ENCODE measurements around the gene AADACL4. TPM values are rescaled to one million over a fixed set of nuclear protein-coding genes. Genes with fewer than 3 reads are reported as not detected.
"Not testable (repeated sequence)": the region's sequence is repeated elsewhere in the genome, so short reads cannot be mapped to it uniquely, and the experiment has no call there.

The AADACL4 gene
- total and polyA plus RNA-seq, 12 donors = not detected

DNA sequence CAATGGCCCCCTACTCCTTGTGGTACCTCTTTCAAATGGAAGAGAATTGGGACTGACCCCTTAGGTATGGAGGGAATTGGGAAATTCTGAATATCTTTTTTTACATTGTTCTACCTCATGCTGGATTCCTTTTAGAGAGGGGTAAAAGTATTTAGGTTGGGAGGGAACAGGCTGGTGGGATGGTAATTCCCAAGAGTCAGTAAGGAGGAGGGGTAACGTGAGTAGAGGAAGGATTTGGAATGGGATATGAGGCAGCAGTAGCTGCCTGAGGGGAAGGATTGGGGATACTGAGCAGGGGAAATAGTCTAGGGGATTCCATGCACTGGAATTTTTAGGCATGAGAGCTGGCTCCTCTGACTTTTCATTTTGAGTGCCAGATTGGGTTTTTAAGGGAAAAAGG is 68.2 kb downstream of the AADACL4 start:
- ATAC-seq = no peak
- no peak for DNase-seq
- intact Hi-C loops (cut with DNase I) = no loop called here
- Histone ChIP-seq H3K36me3 (no peaks in the 10 kb centered on the region), H3K4me1 (no peaks in the 10 kb centered on the region), H3K27me3 (peaks cover 0 to under 1% (median 0%) of the 10 kb centered on the region in 7 donors), H3K4me3 (no peak overlapping the region), H3K9me3 (no peaks in the 10 kb centered on the region), H3K27ac (no peak overlapping the region)
- TF ChIP-seq CTCF (IDR thresholded peaks at IDR 0.05) = no peak
- 57 to 66% methylated on average over 1 of the region's 1 CpG for WGBS, 2 donors

GRCh38 chr1:12712929-12713328 is 69.0 kb downstream of the AADACL4 start:
- ATAC-seq (no peak), DNase-seq (no peak)
- Histone ChIP-seq H3K4me1 (no peaks in the 10 kb centered on the region), H3K9me3 (no peaks in the 10 kb centered on the region), H3K27me3 (peaks cover 0 to 4% (median 0%) of the 10 kb centered on the region in 7 donors), H3K4me3 (no peak overlapping the region), H3K36me3 (no peaks in the 10 kb centered on the region), H3K27ac (no peak overlapping the region)
- intact Hi-C loops (cut with DNase I) = no loop called here
- no peak for TF ChIP-seq CTCF (IDR thresholded peaks at IDR 0.05)
- 88% methylated on average over 8 of the region's 8 CpGs for WGBS, 2 donors

DNA sequence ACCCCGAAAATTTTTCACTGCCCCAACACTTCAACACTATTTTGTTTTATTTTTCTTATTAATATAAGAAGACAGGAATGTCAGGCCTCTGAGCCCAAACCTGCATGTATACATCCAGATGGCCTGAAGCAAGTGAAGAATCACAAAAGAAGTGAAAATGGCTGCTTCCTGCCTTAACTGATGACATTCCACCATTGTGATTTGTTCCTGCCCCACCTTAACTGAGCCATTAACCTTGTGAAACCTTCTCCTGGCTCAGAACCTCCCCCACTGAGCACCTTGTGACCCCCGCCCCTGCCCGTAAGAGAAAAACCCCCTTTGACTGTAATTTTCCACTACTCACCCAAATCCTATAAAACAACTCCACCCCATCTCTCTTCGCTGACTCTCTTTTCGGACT is 69.8 kb downstream of the AADACL4 start:
- H3K9me3 ChIP-seq; intact Hi-C loops (cut with DNase I); H3K4me3 ChIP-seq; DNase-seq; H3K27ac ChIP-seq; H3K27me3 ChIP-seq; ATAC-seq; H3K36me3 ChIP-seq; H3K4me1 ChIP-seq: not testable (repeated sequence)
- 83 to 85% methylated on average over 5 of the region's 5 CpGs for WGBS, 2 donors

DNA sequence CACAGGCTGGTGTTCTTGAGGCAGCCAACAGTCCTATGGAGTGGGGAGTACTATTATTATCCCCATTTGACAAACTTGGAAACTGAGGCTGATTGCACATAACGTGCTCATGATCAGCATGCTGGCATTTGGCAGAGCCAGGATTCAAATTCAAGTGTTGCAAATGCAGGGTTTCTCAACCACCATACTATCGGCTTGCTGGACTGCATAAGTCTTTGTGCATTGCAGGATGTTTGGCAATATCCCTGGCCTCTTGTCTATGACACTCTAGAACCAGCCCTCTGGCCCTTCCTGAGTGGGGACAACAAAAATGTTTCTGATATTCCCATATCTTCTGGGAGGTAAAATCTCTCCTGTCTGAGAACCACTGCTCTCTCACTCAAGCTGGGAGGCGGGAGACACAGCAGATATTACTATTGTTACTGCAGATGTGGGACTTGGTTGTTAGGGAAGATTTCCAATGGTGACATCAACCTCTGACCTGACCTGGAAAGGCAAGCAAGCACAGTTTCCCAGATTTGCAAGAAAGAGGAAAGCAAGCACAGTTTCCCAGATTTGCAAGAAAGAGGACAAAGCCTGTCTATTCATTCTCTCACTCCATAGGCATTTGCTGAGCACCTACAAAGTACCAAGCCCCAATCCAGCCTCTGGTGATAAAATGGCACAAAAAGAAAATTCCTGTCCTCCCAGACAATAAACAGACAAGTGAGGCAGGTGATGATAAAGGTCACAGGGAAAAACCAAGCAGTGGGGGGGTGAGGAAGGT is 71.0 kb downstream of the AADACL4 start:
- Histone ChIP-seq H3K36me3 (no peaks in the 10 kb centered on the region), H3K27ac (no peak overlapping the region), H3K4me3 (no peak overlapping the region), H3K4me1 (no peaks in the 10 kb centered on the region), H3K27me3 (peaks cover 0 to 11% (median 0%) of the 10 kb centered on the region in 7 donors), H3K9me3 (no peaks in the 10 kb centered on the region)
- intact Hi-C loops (cut with DNase I) = no loop called here
- TF ChIP-seq CTCF (IDR thresholded peaks at IDR 0.05) = no peak
- DNase-seq (no peak), ATAC-seq (no peak)
- 68% methylated on average over 3 of the region's 3 CpGs for WGBS, 2 donors

GRCh38 chr1:12715896-12716437 is 72.1 kb downstream of the AADACL4 start, which contains the start of gene AADACL3:
TSS of gene AADACL3 (plus strand) at chr1:12716110. CDS start at chr1:12716177, 67 bp downstream.
- Histone ChIP-seq H3K4me1 (no peaks in the 10 kb centered on the region), H3K36me3 (no peaks in the 10 kb centered on the region), H3K4me3 (no peak within 1 kb of the TSS), H3K27ac (no peak within 1 kb of the TSS), H3K27me3 (peaks cover 0 to 14% (median 0%) of the 10 kb centered on the region in 7 donors), H3K9me3 (no peaks in the 10 kb centered on the region)
- no peak for DNase-seq
- intact Hi-C loops (cut with DNase I) = no loop called here
- WGBS, 2 donors = 77 to 82% methylated on average over 8 of the region's 8 CpGs
- ATAC-seq = no peak
- no peak for TF ChIP-seq CTCF (IDR thresholded peaks at IDR 0.05)

Measured in heart right ventricle (tissue), 16 donors.